ENCODE results near the gene ASXL1. TPM values are rescaled to one million over a fixed set of nuclear protein-coding genes. Genes with fewer than 3 reads are reported as not detected.

The ASXL1 gene
- total and polyA plus RNA-seq, 9 of the 15 experiments (the other 6 are each of a cell fraction or from before 2014, with no cell fraction given): 6.5 to 65.3 (median 32.3) TPM

- ATAC-seq (no peak), DNase-seq (ENCODE audit: extremely low read depth in 1 of 4, low spot score in 3 of 4) (peak in 1 of 4 experiments; percentile 12), FAIRE-seq (no peak)
- H3K27me3 ChIP-seq (ENCODE audit: control insufficient read depth in 2 of 2, insufficient read depth in 2 of 2, low read length in 2 of 2): no peaks in the 10 kb centered on the region
- H3K9me1 ChIP-seq (ENCODE audit: control insufficient read depth, insufficient read depth, low read length): peaks cover 3% of the 10 kb centered on the region
- peaks cover 17 to 29% of the 10 kb centered on the region in 2 experiments; a peak in 4 of 5 replicates for H3K4me1 ChIP-seq (replicated peaks in 1 of 2; ENCODE audit: control insufficient read depth in 2 of 2, insufficient read depth in 2 of 2, low read length in 2 of 2)
- H3K9ac ChIP-seq (ENCODE audit: insufficient read depth in 1 of 2, low read depth in 2 of 2, low read length in 2 of 2): peak overlapping the region in 1 of 2 experiments; percentile 94; a peak in 2 of 4 replicates
- H3K4me2 ChIP-seq (ENCODE audit: insufficient read depth, low read length): peak overlapping the region; percentile 99
- H4K20me1 ChIP-seq (replicated peaks; ENCODE audit: control insufficient read depth, insufficient read depth, low read length): peaks cover 35% of the 10 kb centered on the region
- peaks cover 25% of the 10 kb centered on the region; the same call in 2 of the 3 replicates for H3K36me3 ChIP-seq (ENCODE audit: control insufficient read depth, insufficient read depth, low read length)
- no TSS peak for BruUV-seq (replicated peaks)
- intact Hi-C loops (cut with micrococcal nuclease) (no loop called here), in situ Hi-C loops (cut with MboI) (no loop called here)
- H3K9me3 ChIP-seq (replicated peaks; ENCODE audit: control insufficient read depth, insufficient read depth, low read depth, low read length): no peaks in the 10 kb centered on the region
- peaks cover 70% of the 10 kb centered on the region for H3K79me2 ChIP-seq (ENCODE audit: control insufficient read depth, insufficient read depth, low read length)
- peak overlapping the region; percentile 99; the same call in 1 of the 3 replicates for H3K27ac ChIP-seq (ENCODE audit: extremely low read depth, low read depth, low read length)
- CTCF ChIA-PET (ENCODE audit: low intra/inter-chr PET ratio): interaction anchor here (0.6 kb wide), 1 partner anchor 29 kb away, joined by 3 read pairs; no protein-coding TSS in a partner anchor
- peak overlapping the region; percentile 96 for H3K4me3 ChIP-seq
- TF ChIP-seq JUN (IDR thresholded peaks at IDR 0.05; ENCODE audit: borderline replicate concordance, low read depth, low read length) (no peak), JUN (CRISPR knock-in tag; IDR thresholded peaks at IDR 0.05; ENCODE audit: borderline replicate concordance) (no peak), LCOR (CRISPR knock-in tag; IDR thresholded peaks at IDR 0.05) (0 out of 2 replicates have a peak, but pooled peaks have one; percentile 7)
- WGBS (ENCODE audit: insufficient coverage, low coverage, missing lambda C conversion rate): 7% methylated on average over 5 of the region's 5 CpGs
- POLR2A ChIA-PET: interaction anchor here (0.6 to 2.2 kb wide), 8 partner anchors 9 to 133 kb away, joined by 3 to 16 read pairs (median 4); no protein-coding TSS in a partner anchor
- no peak overlapping the region for H2AFZ ChIP-seq (ENCODE audit: low read depth, low read length)
Observed at GRCh38 chr20:32360333-32360634, 2.2 kb downstream of the ASXL1 start.

GRCh38 chr20:32362901-32363364 is 4.8 kb downstream of the ASXL1 start:
- peaks cover 3% of the 10 kb centered on the region for H3K9me1 ChIP-seq (ENCODE audit: control insufficient read depth, insufficient read depth, low read length)
- no peaks in the 10 kb centered on the region for H3K9me3 ChIP-seq (replicated peaks; ENCODE audit: control insufficient read depth, insufficient read depth, low read depth, low read length)
- ATAC-seq: no peak
- FAIRE-seq: no peak
- WGBS (ENCODE audit: insufficient coverage, low coverage, missing lambda C conversion rate): 60% methylated on average over 4 of the region's 4 CpGs
- no TSS peak for BruUV-seq (replicated peaks)
- no peak overlapping the region for H3K27ac ChIP-seq (ENCODE audit: extremely low read depth, low read depth, low read length)
- no peak for DNase-seq (ENCODE audit: extremely low read depth in 1 of 4, low spot score in 3 of 4)
- ChIA-PET CTCF (ENCODE audit: low intra/inter-chr PET ratio) (no interaction called here), POLR2A (interaction anchor here (0.8 to 1.5 kb wide), 6 partner anchors 8 to 148 kb away, joined by 3 to 5 read pairs (median 3); no protein-coding TSS in a partner anchor)
- intact Hi-C loops (cut with micrococcal nuclease) (no loop called here), in situ Hi-C loops (cut with MboI) (no loop called here)
- peak; percentile 15; the same call in 1 of the 2 replicates for TF ChIP-seq C11orf30 (IDR thresholded peaks at IDR 0.05; ENCODE audit: low read depth)
- TF ChIP-seq JUNB (CRISPR knock-in tag; conservative IDR thresholded peaks at IDR 0.05): no peak
- TF ChIP-seq RREB1 (CRISPR knock-in tag; IDR thresholded peaks at IDR 0.05): no peak
- no peak for TF ChIP-seq CTBP1 (IDR thresholded peaks at IDR 0.05; ENCODE audit: borderline replicate concordance)
- peak; percentile 77 for TF ChIP-seq ZNF316 (IDR thresholded peaks at IDR 0.05)
- H3K36me3 ChIP-seq (ENCODE audit: control insufficient read depth, insufficient read depth, low read length): peaks cover 44% of the 10 kb centered on the region
- H2AFZ ChIP-seq (ENCODE audit: low read depth, low read length): no peak overlapping the region
- no peaks in the 10 kb centered on the region for H3K27me3 ChIP-seq (ENCODE audit: control insufficient read depth in 2 of 2, insufficient read depth in 2 of 2, low read length in 2 of 2)
- peaks cover 44% of the 10 kb centered on the region for H4K20me1 ChIP-seq (replicated peaks; ENCODE audit: control insufficient read depth, insufficient read depth, low read length)
- H3K4me3 ChIP-seq: no peak overlapping the region
- H3K9ac ChIP-seq (ENCODE audit: insufficient read depth in 1 of 2, low read depth in 2 of 2, low read length in 2 of 2): no peak overlapping the region
- no peak overlapping the region for H3K4me2 ChIP-seq (ENCODE audit: insufficient read depth, low read length)
- H3K79me2 ChIP-seq (ENCODE audit: control insufficient read depth, insufficient read depth, low read length): peaks cover 91% of the 10 kb centered on the region
- peaks cover 15 to 17% of the 10 kb centered on the region in 2 experiments; a peak in 4 of 5 replicates for H3K4me1 ChIP-seq (replicated peaks in 1 of 2; ENCODE audit: control insufficient read depth in 2 of 2, insufficient read depth in 2 of 2, low read length in 2 of 2)
